Natural killer cell (primary cell): ENCODE data around the gene ANKRD22. TPM values are rescaled to one million over a fixed set of nuclear protein-coding genes. Genes with fewer than 3 reads are reported as not detected.

Experiments used
- ATAC-seq, 3 donors: fragments of 150-1000 bp in 2 of 3; fragments of 200-7000 bp in 1 of 3; cut with Tn5 transposase; 1 replicate in 1 of 3; 2 replicates in 2 of 3; pipeline ENCODE4 v1.10.0; 2021; ENCODE audit warnings: mild to moderate bottlenecking in 2 of 3, moderate library complexity in 2 of 3
- DNase-seq, 2 donors: peaks; one replicate each; pipeline versions ENCODE4 v3.0.0 to v3.0.0-alpha.2; 2013 to 2021; ENCODE audit warnings: mixed read lengths in 1 of 2
- H3K27ac ChIP-seq: one replicate; pipeline ENCODE4 v1.5.1; 2013; ENCODE audit warnings: mild to moderate bottlenecking, low read length
- H3K27me3 ChIP-seq: one replicate; pipeline ENCODE4 v1.6.1; 2013; ENCODE audit warnings: low read length; ENCODE audit not compliant: control insufficient read depth, insufficient read depth
- H3K36me3 ChIP-seq: one replicate; pipeline ENCODE4 v1.6.1; 2013; ENCODE audit warnings: low read length; ENCODE audit not compliant: control insufficient read depth, insufficient read depth
- H3K4me1 ChIP-seq: one replicate; pipeline ENCODE4 v1.6.1; 2013; ENCODE audit warnings: low read length; ENCODE audit not compliant: control insufficient read depth, insufficient read depth
- H3K4me3 ChIP-seq: one replicate; pipeline ENCODE4 v1.5.1; 2013; ENCODE audit warnings: low read length
- H3K9me3 ChIP-seq: one replicate; pipeline ENCODE4 v1.6.1; 2013; ENCODE audit warnings: low read length; ENCODE audit not compliant: control insufficient read depth, insufficient read depth
- H3K27ac Mint-ChIP-seq, 2 donors: one replicate each; pipeline ENCODE4 v1.8.0; 2022; ENCODE audit warnings: mild to moderate bottlenecking in 2 of 2, mixed read lengths in 2 of 2, moderate library complexity in 1 of 2
- H3K27me3 Mint-ChIP-seq, 2 donors: one replicate each; pipeline ENCODE4 v1.8.0; 2022; ENCODE audit warnings: low read depth in 2 of 2, mixed read lengths in 2 of 2
- H3K36me3 Mint-ChIP-seq: one replicate; pipeline ENCODE4 v1.8.0; 2022; ENCODE audit warnings: mixed read lengths
- H3K4me1 Mint-ChIP-seq, 2 donors: one replicate each; pipeline ENCODE4 v1.8.0; 2022; ENCODE audit warnings: mixed read lengths in 2 of 2
- H3K4me3 Mint-ChIP-seq: one replicate; pipeline ENCODE4 v1.8.0; 2022; ENCODE audit warnings: mild to moderate bottlenecking, moderate library complexity, mixed read lengths
- H3K9me3 Mint-ChIP-seq, 2 donors: one replicate each; pipeline ENCODE4 v1.8.0; 2022; ENCODE audit warnings: mixed read lengths in 2 of 2
- WGBS: methylation state at CpG from one replicate; pipeline ENCODE4 v1.1.7; 2013; ENCODE audit warnings: missing lambda C conversion rate; ENCODE audit not compliant: insufficient coverage; 5-methylcytosine and 5-hydroxymethylcytosine counted together
- intact Hi-C: fragments of 100-400 bp; cut with micrococcal nuclease; formaldehyde crosslinking; loops from one replicate; pipeline ENCODE4 v1.14.2; 2022
- total RNA-seq, 4 donors: library from RNA; stranded (reverse); fragments of 120-200 nt in 1 of 4; gene quantifications; one replicate each; pipeline versions ENCODE4 v1.2.3 to v1.2.4, GENCODE V29; 2013 to 2022
- TF ChIP-seq, protein P1 (sequence below): fragments of 200-600 bp; IDR thresholded peaks from one replicate; pipeline ENCODE4 v1.8.0; 2022; ENCODE audit warnings: antibody characterized with exemption

The ANKRD22 gene
- total RNA-seq, 3 donors from 2014 or later (not counting 1 experiment from before 2014, with no cell fraction given), result not detected

DNA sequence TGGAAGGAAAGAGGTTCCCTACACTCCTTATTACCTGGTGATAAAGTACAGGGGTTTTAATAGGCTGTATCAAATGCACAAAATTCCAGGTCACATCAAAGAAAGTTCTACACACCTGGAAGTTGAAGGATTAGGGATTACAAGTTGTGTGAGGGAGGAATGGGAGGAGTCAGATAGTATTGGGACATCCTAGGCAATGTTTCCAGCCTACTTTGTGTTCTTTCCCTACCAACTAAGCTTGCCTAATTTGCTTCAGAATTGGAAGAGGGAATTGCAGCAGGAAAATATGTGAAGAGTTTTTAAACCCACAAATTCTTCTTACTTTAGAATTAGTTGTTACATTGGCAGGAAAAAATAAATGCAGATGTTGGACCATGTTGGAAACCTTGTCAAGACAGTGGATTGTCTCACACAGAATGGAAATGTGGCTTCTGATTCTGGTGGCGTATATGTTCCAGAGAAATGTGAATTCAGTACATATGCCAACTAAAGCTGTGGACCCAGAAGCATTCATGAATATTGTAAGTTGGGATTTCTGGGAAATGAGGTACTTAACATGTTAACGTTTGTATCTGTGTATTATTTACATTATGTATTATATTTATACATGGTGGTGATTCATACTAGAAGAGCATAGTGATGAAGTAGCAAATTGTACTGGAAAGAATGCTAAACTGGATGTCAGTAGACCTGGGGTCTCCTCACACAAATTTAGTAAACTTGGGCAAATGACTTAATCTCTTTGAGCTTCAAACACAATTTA is 48.9 kb downstream of the ANKRD22 start, which contains the start of gene LIPM:
Gene LIPM, plus strand, starts transcription at position 208 of the 763 bp plus-strand sequence. Its CDS starts 167 bp downstream, at position 375.
- H3K4me1 Mint-ChIP-seq, result no peaks in the 10 kb centered on the region
- TF ChIP-seq, protein P1, sequence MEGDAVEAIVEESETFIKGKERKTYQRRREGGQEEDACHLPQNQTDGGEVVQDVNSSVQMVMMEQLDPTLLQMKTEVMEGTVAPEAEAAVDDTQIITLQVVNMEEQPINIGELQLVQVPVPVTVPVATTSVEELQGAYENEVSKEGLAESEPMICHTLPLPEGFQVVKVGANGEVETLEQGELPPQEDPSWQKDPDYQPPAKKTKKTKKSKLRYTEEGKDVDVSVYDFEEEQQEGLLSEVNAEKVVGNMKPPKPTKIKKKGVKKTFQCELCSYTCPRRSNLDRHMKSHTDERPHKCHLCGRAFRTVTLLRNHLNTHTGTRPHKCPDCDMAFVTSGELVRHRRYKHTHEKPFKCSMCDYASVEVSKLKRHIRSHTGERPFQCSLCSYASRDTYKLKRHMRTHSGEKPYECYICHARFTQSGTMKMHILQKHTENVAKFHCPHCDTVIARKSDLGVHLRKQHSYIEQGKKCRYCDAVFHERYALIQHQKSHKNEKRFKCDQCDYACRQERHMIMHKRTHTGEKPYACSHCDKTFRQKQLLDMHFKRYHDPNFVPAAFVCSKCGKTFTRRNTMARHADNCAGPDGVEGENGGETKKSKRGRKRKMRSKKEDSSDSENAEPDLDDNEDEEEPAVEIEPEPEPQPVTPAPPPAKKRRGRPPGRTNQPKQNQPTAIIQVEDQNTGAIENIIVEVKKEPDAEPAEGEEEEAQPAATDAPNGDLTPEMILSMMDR, result no peak
- Histone ChIP-seq H3K4me1 (no peaks in the 10 kb centered on the region), H3K4me3 (no peak within 1 kb of the TSS), H3K27me3 (no peaks in the 10 kb centered on the region), H3K27ac (no peak within 1 kb of the TSS), H3K9me3 (no peaks in the 10 kb centered on the region), H3K36me3 (no peaks in the 10 kb centered on the region)
- no peaks in the 10 kb centered on the region for H3K36me3 Mint-ChIP-seq
- whole genome bisulfite sequencing, result 96% methylated on average over 1 of the region's 2 CpGs
- DNase-seq, result no peak
- intact Hi-C loops, result no loop called here
- no peak within 1 kb of the TSS for H3K27ac Mint-ChIP-seq
- no peak for ATAC-seq
- H3K9me3 Mint-ChIP-seq, result no peaks in the 10 kb centered on the region
- H3K27me3 Mint-ChIP-seq, result no peaks in the 10 kb centered on the region
- H3K4me3 Mint-ChIP-seq, result no peak within 1 kb of the TSS

DNA sequence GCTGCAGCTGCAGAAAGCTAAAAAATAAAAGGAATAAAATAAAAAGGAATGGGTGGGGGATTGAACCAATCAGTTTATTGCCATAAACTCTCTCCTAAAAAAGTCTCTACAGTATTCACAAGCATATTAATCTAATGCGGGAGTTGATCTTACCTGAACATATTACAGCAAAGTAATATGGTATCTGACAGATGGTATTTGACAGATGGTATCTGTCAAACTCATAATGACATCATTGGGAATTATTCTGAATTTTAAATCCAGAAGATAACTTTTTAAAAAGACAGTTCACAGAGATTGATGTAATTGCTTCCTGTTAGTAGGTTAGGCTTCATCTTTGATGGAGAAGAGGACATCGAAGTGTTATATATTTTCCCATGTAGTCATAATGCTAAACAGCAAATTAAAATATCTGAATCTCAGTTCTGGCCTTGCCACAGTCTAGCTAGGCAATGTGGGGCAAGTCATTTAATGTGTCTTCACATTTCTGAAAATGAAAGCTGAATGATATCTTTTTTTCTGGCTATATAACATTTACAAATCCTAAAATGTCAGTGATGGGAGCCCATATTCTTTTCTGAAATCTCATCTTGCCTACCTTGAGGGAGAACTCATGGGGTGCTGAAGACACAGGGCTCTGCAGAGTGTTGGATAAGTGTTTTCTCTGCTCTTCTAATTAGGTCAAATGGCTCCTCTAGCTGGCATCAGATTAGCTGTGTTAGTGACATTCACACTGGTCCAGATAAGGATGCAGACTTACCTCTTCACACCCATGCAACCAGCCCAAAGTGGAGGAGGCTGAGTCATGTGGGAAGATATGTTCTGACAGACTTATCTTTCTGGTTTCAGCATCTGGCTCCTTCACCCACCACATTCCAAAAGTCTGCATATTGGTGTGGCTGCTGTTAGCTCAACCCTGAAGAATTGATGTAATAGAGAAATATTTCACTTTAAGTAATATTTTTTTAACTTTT is 51.2 kb downstream of the ANKRD22 start:
- Mint-ChIP-seq H3K4me1 (no peaks in the 10 kb centered on the region), H3K9me3 (no peaks in the 10 kb centered on the region), H3K27me3 (no peaks in the 10 kb centered on the region), H3K36me3 (no peaks in the 10 kb centered on the region), H3K4me3 (no peak overlapping the region), H3K27ac (no peak overlapping the region)
- Histone ChIP-seq H3K27me3 (no peaks in the 10 kb centered on the region), H3K9me3 (no peaks in the 10 kb centered on the region), H3K36me3 (no peaks in the 10 kb centered on the region), H3K4me1 (no peaks in the 10 kb centered on the region), H3K4me3 (no peak overlapping the region), H3K27ac (no peak overlapping the region)
- intact Hi-C loops, result no loop called here
- peak; percentile 44 to 68 (median 52) for ATAC-seq
- TF ChIP-seq, protein P1, result no peak
- no peak for DNase-seq
- WGBS, result no CpG with 5 or more reads among the region's 2 CpGs

DNA sequence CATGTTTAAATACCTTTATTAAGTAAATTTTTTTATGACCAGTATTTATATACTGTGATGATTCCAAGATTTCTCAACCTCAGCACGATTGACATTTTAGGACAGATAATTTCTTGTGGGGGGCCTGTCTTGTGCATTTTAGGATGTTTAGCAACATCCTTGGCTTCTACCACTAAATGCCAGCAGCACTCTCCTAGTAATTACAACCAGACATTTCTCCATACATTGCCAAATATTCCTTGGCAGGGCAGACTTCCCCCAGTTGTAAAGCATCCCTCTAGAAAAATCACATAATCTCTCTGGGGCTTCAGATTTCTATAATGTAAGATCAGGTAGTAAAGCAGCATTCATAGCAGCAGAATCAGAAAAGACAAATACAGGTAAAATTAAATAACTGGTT is 56.9 kb downstream of the ANKRD22 start:
- Mint-ChIP-seq H3K4me1 (peaks cover 15 to 17% of the 10 kb centered on the region in 2 donors), H3K4me3 (no peak overlapping the region), H3K9me3 (no peaks in the 10 kb centered on the region), H3K36me3 (no peaks in the 10 kb centered on the region), H3K27ac (no peak overlapping the region), H3K27me3 (no peaks in the 10 kb centered on the region)
- WGBS, result no CpG with 5 or more reads among the region's 1 CpG
- Histone ChIP-seq H3K36me3 (no peaks in the 10 kb centered on the region), H3K4me3 (no peak overlapping the region), H3K9me3 (no peaks in the 10 kb centered on the region), H3K4me1 (peaks cover 14% of the 10 kb centered on the region), H3K27me3 (no peaks in the 10 kb centered on the region), H3K27ac (no peak overlapping the region)
- intact Hi-C loops, result no loop called here
- TF ChIP-seq, protein P1, result no peak
- DNase-seq (no peak), ATAC-seq (no peak)
